ENCODE results near the gene CFAP97D2. TPM values are rescaled to one million over a fixed set of nuclear protein-coding genes. Genes with fewer than 3 reads are reported as not detected.
"Not testable (repeated sequence)": the region's sequence is repeated elsewhere in the genome, so short reads cannot be mapped to it uniquely, and the experiment has no call there.

Gene CFAP97D2
- not detected in 2 replicates for total RNA-seq

DNA sequence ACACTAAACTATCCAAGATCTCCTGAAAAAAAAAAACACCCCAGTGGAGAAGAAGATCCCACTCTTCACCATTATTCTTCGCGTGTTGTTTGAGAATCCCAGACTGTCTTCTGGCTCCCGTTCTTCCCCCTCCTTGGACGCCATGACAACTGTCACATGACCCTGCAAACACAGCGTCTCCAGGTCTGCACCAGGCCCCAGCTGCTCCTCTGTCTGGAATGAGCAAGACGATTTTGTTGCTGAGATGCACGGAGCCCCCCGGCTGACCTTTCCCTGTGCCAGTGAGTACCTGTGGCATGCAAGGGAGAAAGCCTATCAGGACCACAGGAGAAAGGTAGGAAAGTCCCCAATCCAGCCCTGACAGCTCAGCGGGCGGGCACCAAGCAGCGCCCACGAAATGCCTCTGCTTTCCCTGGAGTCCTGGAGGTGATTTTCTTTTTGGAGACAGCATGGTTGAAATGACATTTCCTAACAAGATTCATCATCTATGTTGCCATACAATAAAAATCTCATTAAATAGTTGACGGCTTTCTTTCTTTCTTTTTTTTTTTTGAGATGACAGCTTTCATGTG is at the start of gene CFAP97D2:
CFAP97D2 (plus strand) TSS at position 171 of the 572 bp plus-strand sequence; CDS start at position 245, 74 bp downstream.
- DNase-seq (ENCODE audit: low read depth in 2 of 2): no peak

DNA sequence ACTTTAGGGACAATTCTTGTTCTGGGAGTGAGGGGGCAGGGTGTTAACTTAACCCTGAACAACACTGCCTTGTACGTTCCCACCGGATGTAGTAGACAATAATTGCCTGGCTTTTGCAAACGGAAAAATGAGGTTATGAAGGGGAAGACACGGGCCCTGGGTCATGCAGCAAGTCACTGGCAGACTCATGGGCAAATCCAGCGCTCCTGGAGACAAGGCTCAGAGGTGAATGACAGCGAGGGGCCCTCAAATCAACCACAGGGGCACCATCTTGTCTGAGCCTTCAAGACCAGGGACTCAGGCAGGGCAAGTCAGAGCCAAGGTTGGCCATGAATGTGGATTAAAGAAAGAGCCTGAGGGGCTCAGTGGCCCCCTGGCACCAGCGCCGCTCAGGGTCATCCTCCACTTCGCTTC is 49.4 kb upstream of the CFAP97D2 start:
- DNase-seq (ENCODE audit: low read depth in 2 of 2): peak; percentile 43 to 49

DNA sequence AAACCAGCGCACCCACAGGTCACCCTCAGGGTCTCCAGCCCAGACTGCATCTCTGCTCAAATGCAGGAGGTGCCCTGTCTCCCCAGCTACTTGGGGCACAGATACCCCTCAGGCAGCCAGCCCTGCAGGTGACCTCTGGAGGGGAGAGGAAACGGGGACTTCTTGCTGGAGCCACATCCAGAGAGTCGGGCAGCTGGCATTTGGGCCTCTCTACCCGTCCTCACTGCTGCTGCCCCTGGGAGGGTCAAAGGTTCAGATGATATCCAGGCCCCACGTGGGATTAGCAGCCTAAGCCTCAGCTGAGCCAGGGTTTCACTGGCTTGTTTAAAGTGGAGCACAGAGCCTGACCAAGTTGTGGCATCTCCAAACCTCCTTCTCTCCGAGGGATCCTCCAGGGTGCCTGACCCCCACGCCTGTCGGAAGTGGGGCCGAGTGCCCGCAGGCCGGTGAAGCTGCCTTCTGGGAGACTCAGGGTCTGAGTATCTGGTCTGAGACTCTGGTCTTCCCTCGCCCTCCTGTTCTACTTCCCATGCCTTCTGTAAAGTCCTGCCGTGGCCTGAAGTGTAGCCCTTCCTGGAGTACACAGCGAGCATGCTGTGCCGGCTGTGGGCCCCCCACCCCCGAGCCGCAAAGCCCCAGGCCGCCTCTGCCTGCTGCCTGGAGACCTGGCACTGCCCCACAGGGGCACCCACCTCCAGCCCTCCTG is 48.8 kb upstream of the CFAP97D2 start:
- no peak for DNase-seq (ENCODE audit: low read depth in 2 of 2)

DNA sequence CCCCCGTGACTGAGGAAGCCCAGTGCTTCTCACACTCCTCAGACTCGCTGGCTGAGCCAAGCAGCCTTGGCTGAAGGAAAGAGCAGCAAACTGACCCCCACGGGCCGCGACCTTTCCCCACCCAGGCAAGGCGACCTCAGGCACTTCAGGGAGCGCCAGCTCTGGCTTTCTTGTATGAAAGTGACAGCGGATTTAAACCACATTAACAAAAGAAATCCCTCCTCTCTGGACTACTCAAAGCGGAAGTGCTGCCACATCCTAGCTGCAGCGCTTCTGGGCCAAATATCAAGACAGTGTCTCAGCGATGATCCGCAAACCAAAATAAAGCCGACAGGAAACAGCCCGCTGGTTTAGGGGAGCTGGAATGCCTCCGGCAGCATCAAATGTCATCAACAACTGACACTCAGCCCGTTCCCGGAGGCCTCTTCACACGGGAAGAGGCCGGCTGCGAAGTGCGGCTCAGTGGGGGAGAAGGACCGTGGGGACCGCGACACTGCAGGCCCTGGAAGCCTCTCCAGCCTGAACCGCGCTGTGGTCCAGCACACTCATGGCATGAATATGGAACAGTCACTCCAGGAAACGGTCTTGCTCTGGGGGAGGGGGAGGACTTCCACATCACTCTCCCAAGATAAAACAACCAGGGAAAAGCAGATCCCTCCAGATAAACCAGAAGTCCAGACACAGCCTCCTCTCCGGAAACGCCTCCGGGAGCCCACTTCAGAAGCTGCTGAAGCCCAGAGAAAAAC is 48.0 kb upstream of the CFAP97D2 start:
- DNase-seq (ENCODE audit: low read depth in 2 of 2): peak; percentile 40 to 82

DNA sequence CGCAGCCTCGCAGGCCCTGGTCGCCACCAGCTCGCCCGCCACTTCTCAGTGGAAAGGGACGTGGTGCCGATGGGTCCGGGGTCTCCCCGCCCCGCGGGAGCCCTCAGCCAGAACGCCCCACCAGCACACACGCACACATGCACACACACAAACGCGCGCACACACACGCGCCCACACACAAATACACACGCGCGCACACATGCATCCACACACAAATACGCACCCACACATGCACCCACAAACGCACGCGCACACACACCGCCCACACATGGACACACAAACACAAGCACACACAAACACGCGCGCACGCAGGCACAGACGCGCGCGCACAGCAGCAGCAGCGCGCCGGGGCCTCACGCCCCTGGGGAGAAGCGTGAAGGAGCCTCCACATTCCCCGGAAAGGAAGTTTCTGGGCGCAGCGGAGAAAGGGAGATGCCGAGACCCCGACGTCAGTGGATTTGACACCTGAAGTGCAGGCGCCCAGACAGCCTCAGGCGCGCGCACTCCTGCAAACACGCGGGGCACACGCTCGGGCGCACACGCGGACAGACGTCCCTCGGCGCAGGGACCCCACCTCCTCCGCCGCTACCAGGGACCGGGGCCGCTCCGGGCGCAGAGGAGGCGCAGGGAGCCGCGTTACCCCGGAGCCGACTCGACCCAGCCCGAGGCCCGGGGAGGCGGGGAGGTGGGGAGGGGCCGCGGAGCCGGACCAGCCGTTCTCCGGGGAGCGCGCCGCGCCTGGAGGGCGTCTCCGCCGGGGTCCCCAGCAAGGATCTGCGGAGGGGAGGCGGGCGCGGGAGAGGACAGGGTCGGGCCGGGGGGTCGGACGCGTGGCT is 47.3 kb upstream of the CFAP97D2 start:
- peak in 1 of 2 donors; percentile 45 for DNase-seq (ENCODE audit: low read depth in 2 of 2)

DNA sequence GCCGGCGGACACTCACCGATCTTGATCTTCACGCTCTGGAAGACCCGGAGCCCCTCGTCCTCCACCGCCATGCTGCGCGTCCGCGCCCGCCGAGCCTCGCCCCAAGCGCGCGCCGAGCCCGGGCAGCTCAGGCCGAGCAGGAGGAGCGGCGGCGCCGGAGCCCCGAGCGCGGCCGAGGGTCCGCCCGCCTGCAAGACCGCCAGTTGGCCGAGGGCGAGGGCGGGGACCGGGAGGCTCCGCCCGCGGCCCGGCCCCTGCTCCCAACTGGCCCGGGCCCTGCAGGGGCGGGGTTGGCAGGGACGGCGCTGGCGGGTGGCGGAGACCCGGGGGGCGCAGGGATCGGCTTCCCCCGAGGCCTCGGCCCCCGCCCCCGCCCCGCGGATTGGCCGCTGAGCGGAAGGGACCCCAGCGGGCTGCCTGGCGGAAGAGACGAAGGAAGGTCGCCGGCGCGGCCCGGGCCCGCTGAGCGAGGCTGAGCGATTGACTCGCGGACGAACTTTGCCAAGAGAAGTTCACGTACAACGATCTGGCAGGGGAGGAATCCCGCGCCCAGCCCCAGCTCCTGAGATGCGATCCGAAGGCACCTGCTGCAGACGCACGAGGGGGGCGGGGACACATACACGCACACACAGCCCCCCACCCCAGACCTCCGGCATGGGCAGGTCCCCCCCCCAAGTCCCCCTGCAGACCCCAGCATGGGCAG is 46.5 kb upstream of the CFAP97D2 start, which contains the start of gene RASA3:
RASA3 (minus strand) TSS at position 205 of the 703 bp plus-strand sequence; CDS start at position 71, 134 bp downstream.
- peak; percentile 55 to 90 for DNase-seq (ENCODE audit: low read depth in 2 of 2)

DNA sequence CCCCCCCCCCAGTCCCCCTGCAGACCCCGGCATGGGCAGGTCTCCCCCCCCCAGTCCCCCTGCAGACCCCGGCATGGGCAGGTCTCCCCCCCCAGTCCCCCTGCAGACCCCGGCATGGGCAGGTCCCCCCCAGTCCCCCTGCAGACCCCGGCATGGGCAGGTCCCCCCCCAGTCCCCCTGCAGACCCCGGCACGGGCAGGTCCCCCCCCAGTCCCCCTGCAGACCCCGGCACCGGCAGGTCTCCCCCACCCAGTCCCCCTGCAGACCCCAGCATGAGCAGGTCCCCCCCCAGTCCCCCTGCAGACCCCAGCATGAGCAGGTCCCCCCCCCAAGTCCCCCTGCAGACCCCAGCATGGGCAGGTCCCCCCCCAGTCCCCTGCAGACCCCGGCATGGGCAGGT is 45.9 kb upstream of the CFAP97D2 start:
- DNase-seq (ENCODE audit: low read depth in 2 of 2): not testable (repeated sequence)

DNA sequence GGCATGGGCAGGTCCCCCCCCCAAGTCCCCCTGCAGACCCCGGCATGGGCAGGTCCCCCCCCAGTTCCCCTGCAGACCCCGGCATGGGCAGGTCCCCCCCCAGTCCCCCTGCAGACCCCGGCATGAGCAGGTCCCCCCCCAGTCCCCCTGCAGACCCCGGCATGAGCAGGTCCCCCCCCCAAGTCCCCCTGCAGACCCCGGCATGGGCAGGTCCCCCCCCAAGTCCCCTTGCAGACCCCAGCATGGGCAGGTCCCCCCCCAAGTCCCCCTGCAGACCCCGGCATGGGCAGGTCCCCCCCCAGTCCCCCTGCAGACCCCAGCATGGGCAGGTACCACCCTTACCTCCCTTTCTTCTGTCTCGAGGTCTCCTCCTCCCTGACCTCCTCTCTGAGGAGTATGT is 45.5 kb upstream of the CFAP97D2 start:
- DNase-seq (ENCODE audit: low read depth in 2 of 2): not testable (repeated sequence)

DNA sequence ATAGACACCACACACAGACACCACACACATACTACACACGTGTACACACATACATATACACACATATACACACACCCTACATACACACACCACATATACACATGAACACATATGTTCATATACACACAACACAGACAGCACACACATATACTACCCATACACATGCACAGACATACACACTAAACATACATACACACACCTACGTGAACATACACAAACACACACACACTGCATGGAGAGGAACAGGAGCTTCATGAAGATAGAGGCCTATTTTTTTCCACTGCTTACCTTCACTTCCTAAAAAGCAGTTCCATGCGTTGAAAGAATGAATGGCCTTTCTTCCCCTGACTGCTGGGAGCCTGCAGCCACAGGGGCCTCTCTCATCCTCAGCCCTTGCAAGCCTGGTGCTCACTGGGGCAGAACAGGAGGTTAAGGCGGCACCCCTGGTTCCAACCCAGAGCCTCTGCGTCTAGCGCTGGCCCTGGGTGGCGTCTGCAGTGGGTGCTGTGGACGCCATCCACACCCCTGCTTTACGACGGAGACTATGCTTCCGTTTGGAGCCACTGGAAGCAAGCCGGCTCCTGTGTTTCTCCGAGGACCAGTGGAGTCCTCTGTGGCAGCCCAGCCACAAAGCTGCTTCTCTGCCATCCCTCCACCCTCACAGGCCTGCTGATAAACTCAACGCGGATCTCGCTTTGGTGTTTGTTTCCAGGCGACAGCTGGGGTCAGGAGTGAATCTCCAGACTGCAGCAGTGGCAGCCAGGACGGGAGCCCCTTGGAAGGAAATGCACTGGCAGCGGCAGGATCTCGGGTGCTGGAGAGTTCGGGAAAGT is 44.7 kb upstream of the CFAP97D2 start:
- no peak for DNase-seq (ENCODE audit: low read depth in 2 of 2)

DNA sequence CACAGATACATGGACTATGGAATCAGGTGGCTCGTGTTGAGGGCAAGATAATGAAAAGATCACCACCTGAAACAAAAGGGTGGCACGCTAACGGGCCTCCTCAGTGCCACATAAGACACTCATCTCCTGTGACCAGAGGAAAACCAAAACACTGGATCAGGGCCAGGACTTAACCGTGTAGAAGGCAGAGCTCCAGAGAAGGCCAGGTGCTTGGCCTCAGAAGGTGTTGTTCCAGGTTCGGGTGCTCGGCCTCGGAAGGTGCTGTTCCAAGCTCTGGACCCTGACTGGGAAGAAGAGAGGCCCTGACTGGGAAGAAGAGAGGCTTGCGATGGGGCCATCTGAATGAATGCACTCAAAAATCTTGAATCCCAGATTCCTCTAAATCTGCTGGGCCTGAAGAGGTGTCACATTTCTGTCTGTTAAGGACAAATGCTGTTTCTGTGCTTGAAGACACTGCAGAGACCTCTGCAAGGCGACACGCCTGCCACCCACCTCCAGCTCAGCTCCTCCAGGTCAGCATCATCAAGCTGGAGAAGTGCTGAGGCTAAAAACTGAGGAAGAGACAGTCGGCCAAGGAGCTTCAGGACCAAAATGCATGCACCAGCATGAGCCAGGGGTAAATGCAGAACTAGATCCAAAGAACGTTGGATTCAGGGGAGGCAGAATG is 44.0 kb upstream of the CFAP97D2 start:
- no peak for DNase-seq (ENCODE audit: low read depth in 2 of 2)

DNA sequence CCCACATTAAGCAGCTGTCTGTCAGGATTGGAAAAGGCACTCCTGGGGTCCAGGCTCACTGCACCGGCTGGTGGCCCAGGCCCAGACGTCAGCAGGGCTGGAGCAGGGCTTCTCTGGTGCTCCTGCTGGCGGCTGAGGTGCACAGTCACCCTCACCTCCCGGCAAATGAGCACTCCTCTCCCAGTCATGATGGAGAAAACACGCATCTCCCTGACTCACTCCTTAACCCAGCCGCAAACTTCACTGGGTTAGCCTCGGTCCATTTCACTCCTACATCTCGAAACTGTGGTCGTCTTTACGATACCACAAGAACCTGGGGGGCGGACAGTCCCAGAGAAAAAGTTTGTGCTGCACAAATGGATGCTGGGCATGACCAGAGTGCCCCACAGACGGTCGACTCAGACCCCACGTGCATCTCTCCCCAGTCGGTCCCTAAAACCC is 43.3 kb upstream of the CFAP97D2 start:
- DNase-seq (ENCODE audit: low read depth in 2 of 2): no peak

DNA sequence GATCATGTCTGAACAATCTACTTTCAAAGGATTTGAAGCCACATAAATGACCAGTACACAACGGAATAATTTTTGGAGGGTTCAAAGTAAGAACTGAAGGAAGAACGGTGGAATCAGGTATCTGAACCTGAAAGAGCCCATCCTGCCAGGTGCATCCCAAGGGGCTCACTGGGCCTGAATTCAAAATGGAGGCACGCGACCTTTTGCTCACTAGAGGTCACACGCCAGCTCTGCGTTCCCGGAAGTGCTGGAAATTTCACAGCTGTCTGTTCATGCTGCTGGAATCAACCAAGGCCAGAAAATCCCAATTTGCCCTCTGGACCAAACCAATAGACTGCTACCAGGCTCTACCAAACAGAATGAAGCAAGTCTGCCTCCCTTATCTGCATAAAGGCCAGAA is 42.5 kb upstream of the CFAP97D2 start:
- DNase-seq (ENCODE audit: low read depth in 2 of 2): peak in 1 of 2 donors; percentile 35

DNA sequence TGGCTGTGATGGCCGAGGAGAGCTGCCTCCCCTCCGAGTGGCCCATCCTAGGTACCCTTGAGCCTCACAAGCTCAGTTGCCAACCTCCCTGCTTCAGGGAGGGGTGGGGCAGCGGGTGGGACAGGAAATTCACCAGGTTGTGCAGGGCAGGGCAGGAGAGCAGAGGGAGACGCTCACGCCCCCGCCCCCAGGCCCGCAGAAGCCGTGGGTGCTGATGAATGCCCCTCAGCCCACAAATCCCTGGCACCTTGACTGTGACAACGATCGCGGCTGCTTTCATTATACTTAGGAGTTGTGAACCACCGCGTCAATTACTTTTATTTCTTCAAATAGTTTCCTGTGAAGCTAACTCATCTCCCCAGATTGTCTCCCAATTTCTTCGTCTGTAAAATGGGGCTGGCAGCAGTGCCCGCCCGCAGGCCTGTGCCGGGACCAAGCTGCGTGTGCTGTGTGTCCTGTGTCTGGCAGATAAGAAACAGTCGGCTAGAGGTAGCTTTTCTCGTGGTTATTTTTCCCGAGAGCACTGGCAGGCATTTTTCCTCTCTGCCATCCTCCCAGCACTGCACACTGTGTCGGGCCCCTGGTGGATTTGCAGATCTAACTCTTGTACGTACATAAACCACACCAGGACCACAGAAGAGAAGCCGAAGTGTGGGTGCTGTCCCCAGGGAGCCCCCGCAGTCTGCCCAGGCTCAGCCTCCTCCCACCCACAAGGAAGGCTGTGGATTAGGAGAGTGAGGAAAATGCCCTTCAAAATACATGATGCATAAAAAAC is 38.7 kb upstream of the CFAP97D2 start:
- no peak for DNase-seq (ENCODE audit: low read depth in 2 of 2)

DNA sequence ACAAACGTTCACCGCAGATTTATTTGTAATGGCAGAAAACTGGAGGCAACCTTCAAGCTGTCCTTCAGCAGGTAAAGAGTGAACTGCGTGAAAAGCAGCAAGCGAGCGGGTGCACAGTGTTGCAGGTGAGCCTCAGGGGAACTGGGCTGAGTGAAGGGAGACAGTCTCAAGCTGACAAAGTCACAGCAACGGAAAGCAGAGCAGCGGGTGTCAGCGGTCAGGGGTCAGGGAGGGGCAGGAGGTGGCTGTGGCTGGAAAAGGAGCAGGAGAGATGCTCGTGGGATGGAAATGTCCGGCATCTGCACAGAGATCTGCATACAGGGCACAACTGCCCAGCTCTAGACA is 38.2 kb upstream of the CFAP97D2 start:
- no peak for DNase-seq (ENCODE audit: low read depth in 2 of 2)

DNA sequence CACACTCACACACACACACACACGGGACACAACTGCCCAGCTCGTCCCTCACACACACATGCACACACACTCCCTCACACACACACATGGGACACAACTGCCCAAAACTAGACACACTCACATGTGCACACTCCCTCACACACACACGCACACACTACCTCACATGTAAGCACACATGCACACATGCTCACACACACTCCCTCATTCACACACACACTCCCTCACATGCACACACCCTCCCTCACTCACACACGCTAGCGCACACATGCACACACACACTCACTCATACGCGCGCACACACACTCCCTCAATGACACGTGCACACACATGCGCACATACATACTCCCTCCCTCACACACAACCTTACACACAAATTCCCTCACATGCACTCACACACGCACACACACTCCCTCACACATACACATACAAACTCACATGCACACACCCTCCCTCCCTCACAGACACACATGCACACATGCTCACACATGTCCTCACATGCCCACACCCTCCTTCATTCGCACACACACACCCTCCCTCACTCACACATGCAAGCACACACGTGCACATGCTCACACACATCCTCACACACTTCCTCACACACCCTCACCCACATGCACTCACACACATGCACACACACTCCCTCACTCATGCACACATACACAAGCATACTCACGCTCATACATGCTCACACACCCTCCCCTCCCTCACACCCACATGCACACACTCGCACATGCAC is 37.6 kb upstream of the CFAP97D2 start:
- DNase-seq (ENCODE audit: low read depth in 2 of 2): no peak

DNA sequence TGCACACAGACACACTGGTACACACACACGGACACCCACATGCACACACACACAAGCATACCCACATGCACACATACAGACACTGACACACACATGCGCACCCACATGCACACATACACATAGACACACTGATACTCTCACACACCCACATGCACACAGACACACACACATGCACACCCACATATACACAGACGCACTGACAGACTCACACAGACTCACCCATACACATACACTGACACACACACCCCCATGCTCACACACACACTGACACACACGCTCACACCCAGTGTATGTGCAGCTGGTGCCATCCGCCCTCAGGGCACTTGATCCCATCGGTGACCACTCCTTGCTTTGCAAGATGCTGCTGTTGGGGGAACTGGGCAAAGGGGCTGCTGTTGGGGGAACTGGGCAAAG is 36.9 kb upstream of the CFAP97D2 start:
- no peak for DNase-seq (ENCODE audit: low read depth in 2 of 2)

DNA sequence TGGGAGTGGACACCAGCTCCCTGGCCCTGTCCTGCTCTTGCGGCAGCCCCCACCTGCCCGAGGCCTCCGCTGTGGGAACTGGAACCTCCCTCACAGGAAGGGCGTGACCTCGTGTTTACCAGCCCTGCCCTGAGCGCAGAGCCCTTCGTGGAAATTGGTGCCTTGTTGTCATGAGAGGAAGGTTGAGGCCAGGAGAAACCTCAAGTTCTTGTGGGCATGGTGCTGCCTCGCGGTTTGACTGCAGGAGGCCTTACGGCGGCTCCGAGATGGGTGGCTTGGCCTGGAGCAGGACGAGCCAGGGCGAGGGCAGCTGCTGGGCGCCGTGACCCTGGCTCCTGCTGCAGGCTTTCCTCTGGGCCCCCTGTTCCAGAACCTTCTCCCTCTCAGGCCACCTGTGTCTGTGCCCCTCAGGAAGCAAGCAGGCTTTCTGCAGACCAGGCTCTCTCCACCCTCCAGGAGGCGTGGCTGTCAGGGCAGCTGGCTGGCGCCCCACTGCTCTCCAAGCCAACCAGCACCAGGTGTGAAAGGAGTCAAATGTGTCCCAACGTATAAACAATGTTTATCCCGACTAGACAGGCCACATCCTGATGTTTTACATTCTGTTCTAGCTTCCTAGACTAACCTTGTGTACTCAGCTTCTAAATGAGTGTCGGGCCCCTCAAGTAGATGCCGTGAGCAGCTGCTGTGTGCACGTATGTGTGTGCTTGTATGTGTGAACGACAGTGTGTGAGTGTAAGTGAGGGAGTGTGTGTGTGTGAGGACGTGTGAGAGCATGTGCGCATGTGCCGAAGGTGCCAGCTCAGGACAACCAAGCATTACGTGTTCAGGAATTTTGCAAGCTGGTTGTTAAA is 36.2 kb upstream of the CFAP97D2 start:
- peak in 1 of 2 donors; percentile 10 for DNase-seq (ENCODE audit: low read depth in 2 of 2)
